Measurements from ENCODE around the gene AQP3. TPM values are rescaled to one million over a fixed set of nuclear protein-coding genes. Genes with fewer than 3 reads are reported as not detected.

Gene AQP3
- polyA plus RNA-seq, 1 experiment, result 0.47 TPM

- Histone ChIP-seq H3K36me3 (ENCODE audit: control insufficient read depth, insufficient read depth, low read length) (no peaks in the 10 kb centered on the region), H3K4me3 (ENCODE audit: low read depth, low read length) (no peak overlapping the region), H3K27me3 (ENCODE audit: control insufficient read depth, insufficient read depth, low read length) (peaks cover 5% of the 10 kb centered on the region; the same call in 1 of the 2 replicates)
- POLR2A ChIA-PET, result no interaction called here
- CTCF ChIA-PET, result interaction anchor here (0.6 kb wide), 1 partner anchor 16 kb away, joined by 3 read pairs; no protein-coding TSS in a partner anchor
- TF ChIP-seq CTCF (IDR thresholded peaks at IDR 0.05; ENCODE audit: insufficient read depth, low read depth, low read length), result no peak
- DNase-seq (ENCODE audit: low read depth), result no peak
These were observed 1.8 kb downstream of the AQP3 start for GRCh38 chr9:33445389-33446239.

- H3K36me3 ChIP-seq (ENCODE audit: control insufficient read depth, insufficient read depth, low read length), result no peaks in the 10 kb centered on the region
- no peak for DNase-seq (ENCODE audit: low read depth)
- TF ChIP-seq CTCF (IDR thresholded peaks at IDR 0.05; ENCODE audit: insufficient read depth, low read depth, low read length), result no peak
- H3K4me3 ChIP-seq (ENCODE audit: low read depth, low read length), result no peak overlapping the region
- POLR2A ChIA-PET, result no interaction called here
- H3K27me3 ChIP-seq (ENCODE audit: control insufficient read depth, insufficient read depth, low read length), result peaks cover 12% of the 10 kb centered on the region
- CTCF ChIA-PET, result interaction anchor here (7.4 kb wide), 1 partner anchor 8 kb away, joined by 57 read pairs; no protein-coding TSS in a partner anchor
These were observed 3.8 kb downstream of the AQP3 start for GRCh38 chr9:33443464-33444154.

GRCh38 chr9:33443047-33443446 is 4.3 kb downstream of the AQP3 start:
- no peak overlapping the region for H3K4me3 ChIP-seq (ENCODE audit: low read depth, low read length)
- ChIA-PET POLR2A (no interaction called here), CTCF (interaction anchor here (7.4 kb wide), 1 partner anchor 9 kb away, joined by 57 read pairs; no protein-coding TSS in a partner anchor)
- H3K27me3 ChIP-seq (ENCODE audit: control insufficient read depth, insufficient read depth, low read length), result peaks cover 10% of the 10 kb centered on the region
- H3K36me3 ChIP-seq (ENCODE audit: control insufficient read depth, insufficient read depth, low read length), result no peaks in the 10 kb centered on the region
- DNase-seq (ENCODE audit: low read depth), result no peak
- no peak for TF ChIP-seq CTCF (IDR thresholded peaks at IDR 0.05; ENCODE audit: insufficient read depth, low read depth, low read length)

GRCh38 chr9:33442125-33442524 is 5.3 kb downstream of the AQP3 start:
- CTCF ChIA-PET, result interaction anchor here (0.7 to 7.4 kb wide), 3 partner anchors 10 to 168 kb away, joined by 3 to 57 read pairs (median 10); no protein-coding TSS in a partner anchor
- POLR2A ChIA-PET, result no interaction called here
- H3K27me3 ChIP-seq (ENCODE audit: control insufficient read depth, insufficient read depth, low read length), result peaks cover 11% of the 10 kb centered on the region; the same call in 1 of the 2 replicates
- H3K36me3 ChIP-seq (ENCODE audit: control insufficient read depth, insufficient read depth, low read length), result no peaks in the 10 kb centered on the region
- DNase-seq (ENCODE audit: low read depth), result no peak
- no peak for TF ChIP-seq CTCF (IDR thresholded peaks at IDR 0.05; ENCODE audit: insufficient read depth, low read depth, low read length)
- no peak overlapping the region for H3K4me3 ChIP-seq (ENCODE audit: low read depth, low read length)

GRCh38 chr9:33440609-33441008 is 6.8 kb downstream of the AQP3 start:
- DNase-seq (ENCODE audit: low read depth), result no peak
- ChIA-PET POLR2A (no interaction called here), CTCF (interaction anchor here (0.6 to 7.4 kb wide), 3 partner anchors 11 to 33 kb away, joined by 3 to 57 read pairs (median 10); partner anchors contain the start of gene NOL6)
- Histone ChIP-seq H3K27me3 (ENCODE audit: control insufficient read depth, insufficient read depth, low read length) (peaks cover 11% of the 10 kb centered on the region; the same call in 1 of the 2 replicates), H3K4me3 (ENCODE audit: low read depth, low read length) (no peak overlapping the region), H3K36me3 (ENCODE audit: control insufficient read depth, insufficient read depth, low read length) (no peaks in the 10 kb centered on the region)
- no peak for TF ChIP-seq CTCF (IDR thresholded peaks at IDR 0.05; ENCODE audit: insufficient read depth, low read depth, low read length)
